OCI-LY1 (cell line): ENCODE data around the gene ZAR1L.

Experiments
- H2AFZ ChIP-seq: fragments of 200-600 bp; sonication (generic), shearing (Covaris generic); 2 replicates; pipeline ENCODE4 v1.6.0; 2014; ENCODE audit warnings: antibody characterized with exemption, mild to moderate bottlenecking, low read length
- H3F3A ChIP-seq: fragments of 200-600 bp; sonication (generic), shearing (Covaris generic); 2 replicates; pipeline ENCODE4 v1.6.0; 2014; ENCODE audit warnings: mild to moderate bottlenecking, antibody characterized with exemption, low read length, moderate library complexity; ENCODE audit not compliant: insufficient read depth
- H3K27ac ChIP-seq: fragments of 200-600 bp; sonication (generic); 2 replicates; pipeline ENCODE4 v1.5.1; 2014; ENCODE audit warnings: low read length, mixed run types, mild to moderate bottlenecking, low read depth; ENCODE audit not compliant: poor library complexity, severe bottlenecking
- H3K27me3 ChIP-seq: fragments of 200-600 bp; sonication (generic); 2 replicates; pipeline ENCODE4 v1.6.0; 2014; ENCODE audit warnings: antibody characterized with exemption, mild to moderate bottlenecking, low read length, moderate library complexity; ENCODE audit not compliant: insufficient read depth
- H3K36me3 ChIP-seq: fragments of 200-600 bp; sonication (generic); 2 replicates; pipeline ENCODE4 v1.6.1; 2014; ENCODE audit warnings: mild to moderate bottlenecking, antibody characterized with exemption, low read length, moderate library complexity, mixed read lengths; ENCODE audit not compliant: insufficient read depth
- H3K4me1 ChIP-seq: fragments of 200-600 bp; sonication (generic); 2 replicates; pipeline ENCODE4 v1.5.1; 2014; ENCODE audit warnings: mild to moderate bottlenecking, low read length, moderate library complexity; ENCODE audit not compliant: insufficient read depth, severe bottlenecking
- H3K4me2 ChIP-seq: fragments of 200-600 bp; sonication (generic), shearing (Covaris generic); 2 replicates; pipeline ENCODE4 v1.6.1; 2014; ENCODE audit warnings: low read length
- H3K4me3 ChIP-seq: fragments of 200-600 bp; sonication (generic); 2 replicates; pipeline ENCODE4 v1.5.1; 2014; ENCODE audit warnings: low read length, low read depth, mild to moderate bottlenecking, mixed read lengths; ENCODE audit not compliant: poor library complexity, severe bottlenecking
- H3K79me2 ChIP-seq: fragments of 200-600 bp; shearing (Covaris generic); 2 replicates; pipeline ENCODE4 v1.6.1; 2016; ENCODE audit warnings: mixed run types, low read length, mixed read lengths; ENCODE audit not compliant: insufficient read depth
- H3K9ac ChIP-seq: fragments of 200-600 bp; sonication (generic), shearing (Covaris generic); 2 replicates; pipeline ENCODE4 v1.6.1; 2014; ENCODE audit warnings: mild to moderate bottlenecking, low read length, mixed read lengths
- H3K9me2 ChIP-seq: fragments of 200-600 bp; sonication (generic), shearing (Covaris generic); 2 replicates; pipeline ENCODE4 v1.6.1; 2014; ENCODE audit warnings: low read depth, mild to moderate bottlenecking, low read length, mixed read lengths
- H3K9me3 ChIP-seq: fragments of 200-600 bp; shearing (Covaris generic); 2 replicates; pipeline ENCODE4 v1.6.1; 2014; ENCODE audit warnings: low read length, mixed read lengths
- H4K20me1 ChIP-seq: fragments of 200-600 bp; sonication (generic), shearing (Covaris generic); 2 replicates; pipeline ENCODE4 v1.6.0; 2016; ENCODE audit warnings: mild to moderate bottlenecking, low read length; ENCODE audit not compliant: insufficient read depth
- EZH2 ChIP-seq: fragments of 200-600 bp; sonication (generic), shearing (Covaris generic); IDR thresholded peaks from 2 replicates; pipeline ENCODE4 v1.8.0; 2017; ENCODE audit warnings: borderline replicate concordance, mixed run types, mild to moderate bottlenecking, antibody characterized with exemption, low read length, moderate library complexity, mixed read lengths
- TF ChIP-seq, protein P1 (sequence below): fragments of 200-600 bp; sonication (generic), shearing (Covaris generic); IDR thresholded peaks from 2 replicates; pipeline ENCODE4 v1.5.1; 2017; ENCODE audit warnings: mild to moderate bottlenecking, antibody characterized with exemption, low read length, moderate library complexity, mixed read lengths

Gene ZAR1L

DNA sequence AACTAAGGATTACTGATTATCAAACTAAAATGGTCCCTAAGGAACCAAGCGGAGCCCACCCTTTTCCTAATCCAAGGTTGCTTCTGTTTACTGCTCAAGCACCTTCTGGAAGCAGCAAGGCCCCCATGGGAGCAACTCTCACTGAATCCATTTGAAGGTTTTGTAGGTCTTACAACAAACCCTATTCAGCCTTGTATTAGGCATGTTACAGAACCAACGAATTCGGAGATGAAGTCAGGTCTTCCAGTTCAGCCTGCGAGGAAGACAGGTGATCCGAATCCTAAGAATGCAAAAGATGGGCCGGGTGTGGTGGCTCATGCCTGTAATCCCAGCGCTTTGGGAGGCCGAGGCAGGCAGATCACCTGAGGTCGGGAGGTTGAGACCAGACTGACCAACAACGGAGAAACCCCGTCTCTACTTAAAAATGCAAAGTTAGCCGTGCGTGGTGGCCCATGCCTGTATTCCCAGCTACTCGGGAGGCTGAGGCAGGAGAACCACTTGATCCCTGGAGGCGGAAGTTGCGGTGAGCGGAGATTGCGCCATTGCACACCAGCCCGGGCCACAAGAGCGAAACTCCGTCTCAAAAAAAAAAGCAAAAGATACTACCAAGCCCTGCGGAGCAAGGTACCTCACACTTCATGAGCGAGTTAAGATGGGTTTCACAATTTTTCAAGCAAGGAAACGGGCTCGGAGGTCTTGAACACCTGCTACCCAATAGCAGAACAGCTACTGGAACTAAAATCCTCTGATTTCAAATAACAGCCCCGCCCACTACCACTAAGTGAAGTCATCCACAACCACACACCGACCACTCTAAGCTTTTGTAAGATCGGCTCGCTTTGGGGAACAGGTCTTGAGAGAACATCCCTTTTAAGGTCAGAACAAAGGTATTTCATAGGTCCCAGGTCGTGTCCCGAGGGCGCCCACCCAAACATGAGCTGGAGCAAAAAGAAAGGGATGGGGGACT, 609 bp downstream of the ZAR1L start:
- Histone ChIP-seq H3K4me2 (peak overlapping the region; percentile 91), H3K4me1 (peaks cover 25% of the 10 kb centered on the region), H3K27ac (peak overlapping the region; percentile 93), H3K27me3 (no peaks in the 10 kb centered on the region), H4K20me1 (no peaks in the 10 kb centered on the region), H2AFZ (0 out of 2 replicates have a peak overlapping the region, but pooled peaks have one; percentile 43), H3K4me3 (peak overlapping the region; percentile 75), H3K36me3 (peaks cover 7% of the 10 kb centered on the region; the same call in 1 of the 2 replicates), H3F3A (no peaks in the 10 kb centered on the region), H3K9me2 (no peaks in the 10 kb centered on the region), H3K9me3 (no peaks in the 10 kb centered on the region), H3K79me2 (no peaks in the 10 kb centered on the region), H3K9ac (peak overlapping the region; percentile 86)
- TF ChIP-seq, protein P1, sequence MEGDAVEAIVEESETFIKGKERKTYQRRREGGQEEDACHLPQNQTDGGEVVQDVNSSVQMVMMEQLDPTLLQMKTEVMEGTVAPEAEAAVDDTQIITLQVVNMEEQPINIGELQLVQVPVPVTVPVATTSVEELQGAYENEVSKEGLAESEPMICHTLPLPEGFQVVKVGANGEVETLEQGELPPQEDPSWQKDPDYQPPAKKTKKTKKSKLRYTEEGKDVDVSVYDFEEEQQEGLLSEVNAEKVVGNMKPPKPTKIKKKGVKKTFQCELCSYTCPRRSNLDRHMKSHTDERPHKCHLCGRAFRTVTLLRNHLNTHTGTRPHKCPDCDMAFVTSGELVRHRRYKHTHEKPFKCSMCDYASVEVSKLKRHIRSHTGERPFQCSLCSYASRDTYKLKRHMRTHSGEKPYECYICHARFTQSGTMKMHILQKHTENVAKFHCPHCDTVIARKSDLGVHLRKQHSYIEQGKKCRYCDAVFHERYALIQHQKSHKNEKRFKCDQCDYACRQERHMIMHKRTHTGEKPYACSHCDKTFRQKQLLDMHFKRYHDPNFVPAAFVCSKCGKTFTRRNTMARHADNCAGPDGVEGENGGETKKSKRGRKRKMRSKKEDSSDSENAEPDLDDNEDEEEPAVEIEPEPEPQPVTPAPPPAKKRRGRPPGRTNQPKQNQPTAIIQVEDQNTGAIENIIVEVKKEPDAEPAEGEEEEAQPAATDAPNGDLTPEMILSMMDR, result no peak

DNA sequence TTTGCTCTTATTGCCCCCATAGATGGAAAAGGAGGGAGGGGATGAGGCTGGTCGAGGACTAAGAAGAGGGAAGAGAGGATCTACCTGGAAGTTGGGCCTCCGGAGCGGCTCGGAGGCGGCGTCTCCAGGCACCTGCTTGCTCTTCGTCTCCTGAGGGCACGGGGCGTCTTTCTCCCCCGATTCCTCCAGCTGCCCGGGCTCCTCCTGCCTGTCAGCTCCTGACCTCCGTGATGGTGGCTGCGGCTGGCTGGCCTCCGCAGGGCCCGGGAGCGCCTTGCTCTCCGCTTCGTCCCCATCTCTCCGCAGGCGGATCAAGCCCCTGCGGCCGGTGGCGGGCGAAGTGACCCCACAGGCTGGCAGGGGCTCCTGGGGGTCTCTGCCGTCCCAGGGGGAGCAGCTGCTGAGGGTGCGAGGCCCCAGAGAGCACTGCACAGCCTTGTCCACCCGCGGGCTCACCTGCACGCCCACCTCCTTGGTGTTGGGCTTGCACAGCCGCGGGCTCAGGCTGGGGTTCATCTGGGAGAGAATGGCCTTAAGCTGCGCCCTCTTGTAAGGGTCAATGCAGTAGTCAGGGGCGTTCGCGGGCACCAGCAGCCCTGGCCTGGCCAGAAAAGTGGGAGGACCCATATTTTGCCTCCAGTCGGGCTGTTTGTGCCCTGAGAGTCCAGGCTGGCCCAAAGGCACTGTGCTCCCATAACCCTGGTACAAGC, 3.8 kb downstream of the ZAR1L start:
- Histone ChIP-seq H3K9me3 (no peaks in the 10 kb centered on the region), H3K9ac (no peak overlapping the region), H3F3A (no peaks in the 10 kb centered on the region), H3K36me3 (no peaks in the 10 kb centered on the region), H3K4me3 (no peak overlapping the region), H4K20me1 (no peaks in the 10 kb centered on the region), H3K4me1 (peaks cover 18% of the 10 kb centered on the region), H3K79me2 (no peaks in the 10 kb centered on the region), H3K9me2 (no peaks in the 10 kb centered on the region), H3K27me3 (no peaks in the 10 kb centered on the region), H3K4me2 (no peak overlapping the region), H3K27ac (no peak overlapping the region), H2AFZ (no peak overlapping the region)
- TF ChIP-seq EZH2, result no peak
- TF ChIP-seq, protein P1, result no peak

- Histone ChIP-seq H3K4me2 (peak overlapping the region; percentile 20; the same call in 1 of the 2 replicates), H3K4me1 (peaks cover 12% of the 10 kb centered on the region), H3K79me2 (no peaks in the 10 kb centered on the region), H3K27me3 (no peaks in the 10 kb centered on the region), H3K9me2 (no peaks in the 10 kb centered on the region), H3K9me3 (no peaks in the 10 kb centered on the region), H3K36me3 (no peaks in the 10 kb centered on the region), H3K4me3 (peak overlapping the region; percentile 17), H4K20me1 (no peaks in the 10 kb centered on the region), H2AFZ (peak overlapping the region; percentile 24; the same call in 1 of the 2 replicates), H3K9ac (no peak overlapping the region), H3F3A (no peaks in the 10 kb centered on the region), H3K27ac (no peak overlapping the region)
- TF ChIP-seq, protein P1, result peak; percentile 74
- TF ChIP-seq EZH2, result no peak
These were observed 4.9 kb downstream of the ZAR1L start for GRCh38 chr13:32310134-32310706.
